Adrenal gland (tissue), 5 donors: ENCODE results near the gene HLCS.

Source experiments
- POLR2A ChIP-seq, 2 donors: fragments of 450-650 bp; IDR thresholded peaks; one replicate each; pipeline ENCODE4 v1.6.1; 2017; ENCODE audit warnings: antibody characterized with exemption in 2 of 2, mild to moderate bottlenecking in 2 of 2, moderate library complexity in 1 of 2
- TF ChIP-seq, protein P1 (sequence below), 6 experiments: fragments of 450-650 bp in 4 of 6; fragments of 200-600 bp in 2 of 6; sonication (generic) in 1 of 6; IDR thresholded peaks; 1 replicate in 5 of 6; 2 replicates in 1 of 6; pipeline versions ENCODE4 v1.5.1 to v1.8.0; 2016 to 2021; ENCODE audit warnings: antibody characterized with exemption in 6 of 6, mild to moderate bottlenecking in 2 of 6, moderate library complexity in 1 of 6
- donor health status: DM: no; HTN: no; CAD: no.

DNA sequence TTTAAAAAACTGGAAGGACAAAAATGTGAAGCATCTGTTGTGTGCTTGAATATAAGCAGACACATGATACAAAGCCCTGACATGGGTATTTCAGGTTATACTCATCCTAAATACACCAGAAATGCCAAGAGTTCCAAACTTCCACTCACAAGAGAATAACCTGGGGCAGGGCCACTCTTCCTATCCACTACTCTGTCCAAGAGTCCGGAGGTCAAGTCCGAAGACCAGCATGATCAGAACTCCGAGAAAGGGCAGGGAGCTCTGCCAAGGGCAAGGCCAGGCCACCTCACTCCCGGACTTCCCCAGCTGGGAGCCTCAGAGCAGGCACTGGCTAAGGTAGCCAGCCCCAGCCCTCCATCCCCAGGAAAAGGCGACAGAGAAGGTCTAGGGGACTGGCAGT is 37.5 kb downstream of the HLCS start:
- TF ChIP-seq, protein P1, sequence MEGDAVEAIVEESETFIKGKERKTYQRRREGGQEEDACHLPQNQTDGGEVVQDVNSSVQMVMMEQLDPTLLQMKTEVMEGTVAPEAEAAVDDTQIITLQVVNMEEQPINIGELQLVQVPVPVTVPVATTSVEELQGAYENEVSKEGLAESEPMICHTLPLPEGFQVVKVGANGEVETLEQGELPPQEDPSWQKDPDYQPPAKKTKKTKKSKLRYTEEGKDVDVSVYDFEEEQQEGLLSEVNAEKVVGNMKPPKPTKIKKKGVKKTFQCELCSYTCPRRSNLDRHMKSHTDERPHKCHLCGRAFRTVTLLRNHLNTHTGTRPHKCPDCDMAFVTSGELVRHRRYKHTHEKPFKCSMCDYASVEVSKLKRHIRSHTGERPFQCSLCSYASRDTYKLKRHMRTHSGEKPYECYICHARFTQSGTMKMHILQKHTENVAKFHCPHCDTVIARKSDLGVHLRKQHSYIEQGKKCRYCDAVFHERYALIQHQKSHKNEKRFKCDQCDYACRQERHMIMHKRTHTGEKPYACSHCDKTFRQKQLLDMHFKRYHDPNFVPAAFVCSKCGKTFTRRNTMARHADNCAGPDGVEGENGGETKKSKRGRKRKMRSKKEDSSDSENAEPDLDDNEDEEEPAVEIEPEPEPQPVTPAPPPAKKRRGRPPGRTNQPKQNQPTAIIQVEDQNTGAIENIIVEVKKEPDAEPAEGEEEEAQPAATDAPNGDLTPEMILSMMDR (IDR thresholded peaks at IDR 0.05): no peak
- TF ChIP-seq POLR2A (IDR thresholded peaks at IDR 0.05): no peak
